Measurements from ENCODE around the gene PHB1.

DNA sequence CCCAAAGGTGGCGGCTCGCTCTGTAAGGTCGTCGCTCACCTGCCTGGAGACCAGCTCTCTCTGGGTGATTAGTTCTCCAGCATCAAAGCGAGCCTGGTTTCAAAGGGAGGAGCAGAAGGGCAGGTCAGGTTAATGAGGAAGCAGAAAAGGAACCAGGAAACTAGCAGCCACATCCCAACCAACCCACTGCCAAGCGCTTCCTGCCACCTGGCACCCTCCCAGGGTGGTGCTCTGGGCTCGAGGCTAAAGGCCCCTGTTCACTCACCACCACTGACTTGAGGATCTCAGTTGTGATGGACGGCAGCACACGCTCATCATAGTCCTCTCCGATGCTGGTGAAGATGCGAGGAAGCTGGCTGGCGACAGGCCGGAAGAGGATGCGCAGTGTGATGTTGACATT lies 5.6 kb downstream of the PHB1 start:
- TF ChIP-seq, protein P1, sequence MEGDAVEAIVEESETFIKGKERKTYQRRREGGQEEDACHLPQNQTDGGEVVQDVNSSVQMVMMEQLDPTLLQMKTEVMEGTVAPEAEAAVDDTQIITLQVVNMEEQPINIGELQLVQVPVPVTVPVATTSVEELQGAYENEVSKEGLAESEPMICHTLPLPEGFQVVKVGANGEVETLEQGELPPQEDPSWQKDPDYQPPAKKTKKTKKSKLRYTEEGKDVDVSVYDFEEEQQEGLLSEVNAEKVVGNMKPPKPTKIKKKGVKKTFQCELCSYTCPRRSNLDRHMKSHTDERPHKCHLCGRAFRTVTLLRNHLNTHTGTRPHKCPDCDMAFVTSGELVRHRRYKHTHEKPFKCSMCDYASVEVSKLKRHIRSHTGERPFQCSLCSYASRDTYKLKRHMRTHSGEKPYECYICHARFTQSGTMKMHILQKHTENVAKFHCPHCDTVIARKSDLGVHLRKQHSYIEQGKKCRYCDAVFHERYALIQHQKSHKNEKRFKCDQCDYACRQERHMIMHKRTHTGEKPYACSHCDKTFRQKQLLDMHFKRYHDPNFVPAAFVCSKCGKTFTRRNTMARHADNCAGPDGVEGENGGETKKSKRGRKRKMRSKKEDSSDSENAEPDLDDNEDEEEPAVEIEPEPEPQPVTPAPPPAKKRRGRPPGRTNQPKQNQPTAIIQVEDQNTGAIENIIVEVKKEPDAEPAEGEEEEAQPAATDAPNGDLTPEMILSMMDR (IDR thresholded peaks at IDR 0.05), result no peak
- TF ChIP-seq POLR2A (IDR thresholded peaks at IDR 0.05) (no peak), POLR2AphosphoS5 (IDR thresholded peaks at IDR 0.05) (no peak)

Measured in gastroesophageal sphincter (tissue), 3 donors.